ENCODE data around the gene ZNHIT1.

- TF ChIP-seq POLR2AphosphoS5 (IDR thresholded peaks at IDR 0.05) (no peak), CTCF (IDR thresholded peaks at IDR 0.05) (no peak)
Observed at GRCh38 chr7:101186844-101187428, 31.0 kb upstream of the ZNHIT1 start.
